ENCODE results near the gene DCUN1D3.

DNA sequence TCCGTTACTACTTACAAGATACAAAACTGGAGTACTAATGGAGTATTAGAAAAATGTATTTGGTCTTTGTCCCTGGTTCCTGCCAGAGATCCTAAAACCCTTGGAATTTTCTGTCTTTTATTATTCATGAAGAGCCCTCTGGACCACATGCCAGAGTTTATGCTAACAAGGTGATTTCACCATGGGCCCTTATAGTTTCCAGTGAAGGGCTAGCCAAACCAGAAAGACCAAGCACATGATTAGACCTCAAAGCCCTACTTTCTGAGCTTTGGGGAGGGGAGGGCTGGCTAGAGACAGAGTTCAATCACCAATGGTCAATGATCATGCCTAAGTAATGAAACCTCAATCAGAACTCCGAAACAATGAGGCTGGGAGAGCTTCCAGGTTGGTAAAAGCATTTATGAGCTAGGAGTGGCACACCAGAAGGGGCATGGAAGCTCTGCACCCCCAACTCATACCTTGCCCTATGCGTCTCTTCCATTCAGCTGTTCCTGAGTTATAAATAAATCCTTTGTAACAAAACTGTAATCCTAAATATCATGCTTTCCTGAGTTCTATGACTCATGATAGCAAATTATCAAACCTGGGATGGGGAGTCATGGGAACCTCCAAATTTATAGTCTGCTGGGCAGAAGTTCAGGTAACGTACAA lies 10.4 kb downstream of the DCUN1D3 start:
- no peak for TF ChIP-seq POLR2AphosphoS5 (IDR thresholded peaks at IDR 0.05; ENCODE audit: low read depth, low read length)
- TF ChIP-seq POLR2A (IDR thresholded peaks at IDR 0.05; ENCODE audit: low read depth, low read length): no peak
- no peak for TF ChIP-seq TAF1 (IDR thresholded peaks at IDR 0.05; ENCODE audit: borderline replicate concordance, low read depth, low read length)

Measured in GM12892 (cell line).